ENCODE results near the gene PEAK1.

The PEAK1 gene

GRCh38 chr15:77376770-77377169, 43.1 kb downstream of the PEAK1 start:
- no peak overlapping the region for H3K4me3 ChIP-seq (replicated peaks; ENCODE audit: low read depth, low read length)
- no peaks in the 10 kb centered on the region for H3K36me3 ChIP-seq (ENCODE audit: control insufficient read depth, insufficient read depth, low read length)
- H3K27me3 ChIP-seq (replicated peaks; ENCODE audit: control insufficient read depth, insufficient read depth, low read length): no peaks in the 10 kb centered on the region
- TF ChIP-seq CTCF (IDR thresholded peaks at IDR 0.05; ENCODE audit: insufficient read depth, low read length, poor library complexity, severe bottlenecking): no peak
- no peak for DNase-seq (ENCODE audit: extremely low read depth, insufficient read length)

GRCh38 chr15:77375133-77375532, 44.8 kb downstream of the PEAK1 start:
- Histone ChIP-seq H3K27me3 (replicated peaks; ENCODE audit: control insufficient read depth, insufficient read depth, low read length) (no peaks in the 10 kb centered on the region), H3K36me3 (ENCODE audit: control insufficient read depth, insufficient read depth, low read length) (no peaks in the 10 kb centered on the region), H3K4me3 (replicated peaks; ENCODE audit: low read depth, low read length) (no peak overlapping the region)
- no peak for DNase-seq (ENCODE audit: extremely low read depth, insufficient read length)
- no peak for TF ChIP-seq CTCF (IDR thresholded peaks at IDR 0.05; ENCODE audit: insufficient read depth, low read length, poor library complexity, severe bottlenecking)

- no peak for DNase-seq (ENCODE audit: extremely low read depth, insufficient read length)
- Histone ChIP-seq H3K36me3 (ENCODE audit: control insufficient read depth, insufficient read depth, low read length) (no peaks in the 10 kb centered on the region), H3K4me3 (replicated peaks; ENCODE audit: low read depth, low read length) (no peak overlapping the region), H3K27me3 (replicated peaks; ENCODE audit: control insufficient read depth, insufficient read depth, low read length) (no peaks in the 10 kb centered on the region)
- no peak for TF ChIP-seq CTCF (IDR thresholded peaks at IDR 0.05; ENCODE audit: insufficient read depth, low read length, poor library complexity, severe bottlenecking)
These were observed 46.5 kb downstream of the PEAK1 start for GRCh38 chr15:77373441-77373840.

GRCh38 chr15:77371850-77372563, 47.9 kb downstream of the PEAK1 start:
- peak; percentile 50 for DNase-seq (ENCODE audit: extremely low read depth, insufficient read length)
- H3K4me3 ChIP-seq (replicated peaks; ENCODE audit: low read depth, low read length): no peak overlapping the region
- no peak for TF ChIP-seq CTCF (IDR thresholded peaks at IDR 0.05; ENCODE audit: insufficient read depth, low read length, poor library complexity, severe bottlenecking)
- no peaks in the 10 kb centered on the region for H3K27me3 ChIP-seq (replicated peaks; ENCODE audit: control insufficient read depth, insufficient read depth, low read length)
- H3K36me3 ChIP-seq (ENCODE audit: control insufficient read depth, insufficient read depth, low read length): no peaks in the 10 kb centered on the region

GRCh38 chr15:77370580-77370979, 49.3 kb downstream of the PEAK1 start:
- no peaks in the 10 kb centered on the region for H3K36me3 ChIP-seq (ENCODE audit: control insufficient read depth, insufficient read depth, low read length)
- TF ChIP-seq CTCF (IDR thresholded peaks at IDR 0.05; ENCODE audit: insufficient read depth, low read length, poor library complexity, severe bottlenecking): no peak
- H3K27me3 ChIP-seq (replicated peaks; ENCODE audit: control insufficient read depth, insufficient read depth, low read length): no peaks in the 10 kb centered on the region
- H3K4me3 ChIP-seq (replicated peaks; ENCODE audit: low read depth, low read length): no peak overlapping the region
- DNase-seq (ENCODE audit: extremely low read depth, insufficient read length): no peak

- no peak for DNase-seq (ENCODE audit: extremely low read depth, insufficient read length)
- no peak for TF ChIP-seq CTCF (IDR thresholded peaks at IDR 0.05; ENCODE audit: insufficient read depth, low read length, poor library complexity, severe bottlenecking)
These were observed 50.7 kb downstream of the PEAK1 start for GRCh38 chr15:77369168-77369567.

More at GRCh38 chr15:77369168-77369567, 50.7 kb downstream of the PEAK1 start:
- Histone ChIP-seq H3K4me3 (replicated peaks; ENCODE audit: low read depth, low read length) (no peak overlapping the region), H3K36me3 (ENCODE audit: control insufficient read depth, insufficient read depth, low read length) (no peaks in the 10 kb centered on the region), H3K27me3 (replicated peaks; ENCODE audit: control insufficient read depth, insufficient read depth, low read length) (no peaks in the 10 kb centered on the region)
